Upper lobe of right lung (tissue), 1 donor: ENCODE measurements around the gene SLC52A3. TPM values are rescaled to one million over a fixed set of nuclear protein-coding genes. Genes with fewer than 3 reads are reported as not detected.

Experiments used
- ATAC-seq: fragments of 200-7000 bp; cut with Tn5 transposase; one replicate; pipeline ENCODE4 v1.9.1; 2020; ENCODE audit warnings: mild to moderate bottlenecking, moderate library complexity
- DNase-seq: peaks from one replicate; pipeline ENCODE4 v3.0.0-alpha.2; 2020
- H3K27ac ChIP-seq: fragments of 200-600 bp; one replicate; pipeline ENCODE4 v1.8.0; 2022
- H3K27me3 ChIP-seq: fragments of 200-600 bp; one replicate; pipeline ENCODE4 v1.8.0; 2022; ENCODE audit warnings: mild to moderate bottlenecking
- H3K36me3 ChIP-seq: fragments of 200-600 bp; one replicate; pipeline ENCODE4 v1.8.0; 2022
- H3K4me1 ChIP-seq: fragments of 200-600 bp; one replicate; pipeline ENCODE4 v1.8.0; 2022
- H3K4me3 ChIP-seq: fragments of 200-600 bp; one replicate; pipeline ENCODE4 v1.8.0; 2022; ENCODE audit warnings: mild to moderate bottlenecking
- H3K9me3 ChIP-seq: fragments of 200-600 bp; one replicate; pipeline ENCODE4 v1.8.0; 2022
- CTCF ChIP-seq: fragments of 200-600 bp; IDR thresholded peaks from one replicate; pipeline ENCODE4 v1.8.0; 2022; ENCODE audit warnings: antibody characterized with exemption
- intact Hi-C: fragments of 100-400 bp; cut with DNase I; formaldehyde crosslinking; loops from one replicate; pipeline ENCODE4 v1.11.0; 2022
- total RNA-seq: library from RNA; stranded (reverse); fragmentation: NEBNext Ultra II Directional; extraction: Animal tissue kit (Norgen Biotek cat#: 25700); gene quantifications from one replicate; pipeline ENCODE4 v1.2.1, GENCODE V29; 2021
- donor health status: DM: no; HTN: yes; CAD: no; lungs with severe emphysema.

SLC52A3 gene
- total RNA-seq, 1 donor from 2014 or later = 3.6 TPM

GRCh38 chr20:761418-762381 lies 6.6 kb downstream of the SLC52A3 start:
- no peak overlapping the region for H3K4me3 ChIP-seq
- no peaks in the 10 kb centered on the region for H3K9me3 ChIP-seq
- no peaks in the 10 kb centered on the region for H3K36me3 ChIP-seq
- ATAC-seq = no peak
- no peak for DNase-seq
- TF ChIP-seq CTCF = no peak
- intact Hi-C loops = no loop called here
- H3K27ac ChIP-seq = no peak overlapping the region
- peaks cover 7% of the 10 kb centered on the region for H3K27me3 ChIP-seq
- H3K4me1 ChIP-seq = no peaks in the 10 kb centered on the region

GRCh38 chr20:760751-761417 lies 7.4 kb downstream of the SLC52A3 start:
- peak; percentile 77 for DNase-seq
- intact Hi-C loops = no loop called here
- TF ChIP-seq CTCF = peak; percentile 74
- no peaks in the 10 kb centered on the region for H3K36me3 ChIP-seq
- H3K4me3 ChIP-seq = no peak overlapping the region
- peak; percentile 92 for ATAC-seq
- no peaks in the 10 kb centered on the region for H3K4me1 ChIP-seq
- H3K9me3 ChIP-seq = no peaks in the 10 kb centered on the region
- peaks cover 7% of the 10 kb centered on the region for H3K27me3 ChIP-seq
- no peak overlapping the region for H3K27ac ChIP-seq

- Histone ChIP-seq H3K4me1 (no peaks in the 10 kb centered on the region), H3K27ac (no peak overlapping the region), H3K36me3 (no peaks in the 10 kb centered on the region), H3K4me3 (no peak overlapping the region), H3K27me3 (peaks cover 7% of the 10 kb centered on the region), H3K9me3 (no peaks in the 10 kb centered on the region)
- DNase-seq (no peak), ATAC-seq (no peak)
- no peak for TF ChIP-seq CTCF
- intact Hi-C loops = no loop called here
Observed at GRCh38 chr20:757506-757905, 10.8 kb downstream of the SLC52A3 start.

- H3K9me3 ChIP-seq = no peaks in the 10 kb centered on the region
- no peak for TF ChIP-seq CTCF
- DNase-seq = no peak
- H3K36me3 ChIP-seq = no peaks in the 10 kb centered on the region
- H3K27ac ChIP-seq = no peak overlapping the region
- H3K4me3 ChIP-seq = no peak overlapping the region
- intact Hi-C loops = no loop called here
- ATAC-seq = no peak
- H3K27me3 ChIP-seq = peaks cover 7% of the 10 kb centered on the region
- H3K4me1 ChIP-seq = no peaks in the 10 kb centered on the region
Observed at GRCh38 chr20:755941-756340, 12.4 kb downstream of the SLC52A3 start.

GRCh38 chr20:754904-755303 lies 13.4 kb downstream of the SLC52A3 start:
- ATAC-seq (no peak), DNase-seq (no peak)
- H3K4me1 ChIP-seq = no peaks in the 10 kb centered on the region
- TF ChIP-seq CTCF = no peak
- no peaks in the 10 kb centered on the region for H3K9me3 ChIP-seq
- no peaks in the 10 kb centered on the region for H3K36me3 ChIP-seq
- no peak overlapping the region for H3K4me3 ChIP-seq
- peaks cover 4% of the 10 kb centered on the region for H3K27me3 ChIP-seq
- intact Hi-C loops = no loop called here
- no peak overlapping the region for H3K27ac ChIP-seq
